HG03354 (cell line): ENCODE results near the gene RBFOX2.

ENCODE experiments used
- ATAC-seq: cut with Tn5 transposase; IDR thresholded peaks from one replicate; pipeline ENCODE4 v1.9.1; 2021; ENCODE audit warnings: mild to moderate bottlenecking; ENCODE audit not compliant: unreplicated experiment, poor library complexity, severe bottlenecking

The RBFOX2 gene

GRCh38 chr22:35688913-35689675 lies 339.5 kb downstream of the RBFOX2 start:
- ATAC-seq = no peak
